ENCODE measurements around the gene TPD52L2. TPM values are rescaled to one million over a fixed set of nuclear protein-coding genes. Genes with fewer than 3 reads are reported as not detected.

The TPD52L2 gene
- total RNA-seq, 1 donor from 2014 or later: 73.8 TPM

- DNase-seq (ENCODE audit: low spot score in 2 of 2, unreplicated experiment in 2 of 2): no peak
- H3K4me3 Mint-ChIP-seq: no peak overlapping the region
- no peaks in the 10 kb centered on the region for H3K27me3 Mint-ChIP-seq (ENCODE audit: low read depth)
- H3K9me3 Mint-ChIP-seq: no peaks in the 10 kb centered on the region
- H3K27ac Mint-ChIP-seq: no peak overlapping the region
- TF ChIP-seq CTCF (IDR thresholded peaks at IDR 0.05; ENCODE audit: unreplicated experiment): peak; percentile 18
- no peaks in the 10 kb centered on the region for H3K4me1 Mint-ChIP-seq
- peaks cover 38% of the 10 kb centered on the region for H3K36me3 Mint-ChIP-seq
These were observed 69.4 kb downstream of the TPD52L2 start for GRCh38 chr20:63934271-63935068.

- TF ChIP-seq CTCF (IDR thresholded peaks at IDR 0.05; ENCODE audit: unreplicated experiment): no peak
- H3K27me3 Mint-ChIP-seq (ENCODE audit: low read depth): no peaks in the 10 kb centered on the region
These were observed 70.4 kb downstream of the TPD52L2 start for GRCh38 chr20:63935447-63935846.

GRCh38 chr20:63937596-63937995 is 72.5 kb downstream of the TPD52L2 start:
- TF ChIP-seq CTCF (IDR thresholded peaks at IDR 0.05; ENCODE audit: unreplicated experiment): no peak
- H3K36me3 Mint-ChIP-seq: peaks cover 22% of the 10 kb centered on the region
- no peak overlapping the region for H3K27ac Mint-ChIP-seq
- no peak for DNase-seq (ENCODE audit: low spot score in 2 of 2, unreplicated experiment in 2 of 2)
- no peak overlapping the region for H3K4me3 Mint-ChIP-seq
- H3K4me1 Mint-ChIP-seq: no peaks in the 10 kb centered on the region
- no peaks in the 10 kb centered on the region for H3K9me3 Mint-ChIP-seq
- H3K27me3 Mint-ChIP-seq (ENCODE audit: low read depth): no peaks in the 10 kb centered on the region

More at GRCh38 chr20:63935447-63935846, 70.4 kb downstream of the TPD52L2 start:
- no peak overlapping the region for H3K27ac Mint-ChIP-seq
- H3K4me1 Mint-ChIP-seq: no peaks in the 10 kb centered on the region
- H3K9me3 Mint-ChIP-seq: no peaks in the 10 kb centered on the region
- no peak for DNase-seq (ENCODE audit: low spot score in 2 of 2, unreplicated experiment in 2 of 2)
- H3K36me3 Mint-ChIP-seq: peaks cover 34% of the 10 kb centered on the region
- H3K4me3 Mint-ChIP-seq: no peak overlapping the region

GRCh38 chr20:63939061-63939935 is 74.2 kb downstream of the TPD52L2 start:
- TF ChIP-seq CTCF (IDR thresholded peaks at IDR 0.05; ENCODE audit: unreplicated experiment): no peak
- H3K9me3 Mint-ChIP-seq: no peaks in the 10 kb centered on the region
- no peak overlapping the region for H3K27ac Mint-ChIP-seq
- H3K36me3 Mint-ChIP-seq: peaks cover 22% of the 10 kb centered on the region
- no peaks in the 10 kb centered on the region for H3K27me3 Mint-ChIP-seq (ENCODE audit: low read depth)
- H3K4me1 Mint-ChIP-seq: no peaks in the 10 kb centered on the region
- DNase-seq (ENCODE audit: low spot score in 2 of 2, unreplicated experiment in 2 of 2): no peak
- H3K4me3 Mint-ChIP-seq: no peak overlapping the region

- H3K4me3 Mint-ChIP-seq: no peak overlapping the region
- no peaks in the 10 kb centered on the region for H3K4me1 Mint-ChIP-seq
- H3K27ac Mint-ChIP-seq: no peak overlapping the region
- DNase-seq (ENCODE audit: low spot score in 2 of 2, unreplicated experiment in 2 of 2): no peak
- no peaks in the 10 kb centered on the region for H3K9me3 Mint-ChIP-seq
- peaks cover 22% of the 10 kb centered on the region for H3K36me3 Mint-ChIP-seq
- no peak for TF ChIP-seq CTCF (IDR thresholded peaks at IDR 0.05; ENCODE audit: unreplicated experiment)
- no peaks in the 10 kb centered on the region for H3K27me3 Mint-ChIP-seq (ENCODE audit: low read depth)
These were observed 75.0 kb downstream of the TPD52L2 start for GRCh38 chr20:63940071-63940471.
